Fibroblast of lung (primary cell): ENCODE data around the gene FAF2.

Experiments
- EZH2 ChIP-seq: IDR thresholded peaks from 2 replicates; pipeline ENCODE4 v1.5.1; 2012; ENCODE audit warnings: low read length, control low read depth, mild to moderate bottlenecking; ENCODE audit errors: missing control alignments
- TF ChIP-seq, protein P1 (sequence below), 2 donors: IDR thresholded peaks in 1 of 2; conservative IDR thresholded peaks in 1 of 2; 1 replicate in 1 of 2; 2 replicates in 1 of 2; pipeline ENCODE4 v1.5.1; 2011 to 2012; ENCODE audit warnings: low read length in 2 of 2, control low read depth in 1 of 2, inconsistent platforms in 1 of 2, low read depth in 1 of 2, mild to moderate bottlenecking in 1 of 2

DNA sequence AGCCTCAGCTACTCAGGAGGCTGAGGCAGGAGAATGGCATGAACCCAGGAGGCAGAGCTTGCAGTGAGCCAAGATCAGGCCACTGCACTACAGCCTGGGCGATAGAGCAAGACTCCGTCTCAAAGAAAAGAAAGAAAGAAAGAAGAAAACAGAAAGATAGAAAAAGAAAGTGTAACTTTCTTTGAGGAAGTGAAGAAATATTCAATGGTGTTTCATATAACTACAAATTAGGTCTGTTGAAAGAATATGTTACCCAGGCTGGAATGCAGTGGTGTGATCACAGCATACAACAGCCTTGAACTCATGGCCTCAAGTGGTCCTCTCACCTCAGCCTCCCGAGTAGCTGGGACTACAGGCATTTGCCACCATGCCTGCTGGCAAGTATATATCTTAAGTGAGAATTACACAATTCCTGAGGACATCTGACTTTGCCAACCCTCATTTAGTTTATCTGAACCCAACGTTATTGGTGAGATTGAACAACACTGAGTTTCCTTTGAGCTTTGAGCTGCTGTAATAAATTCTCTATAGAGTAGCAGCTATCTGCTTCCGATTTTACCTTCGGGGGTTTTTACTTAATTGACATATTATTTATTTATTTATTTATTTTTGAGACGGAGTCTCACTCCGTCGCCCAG lies 2.0 kb upstream of the FAF2 start:
- TF ChIP-seq EZH2 = no peak
- TF ChIP-seq, protein P1, sequence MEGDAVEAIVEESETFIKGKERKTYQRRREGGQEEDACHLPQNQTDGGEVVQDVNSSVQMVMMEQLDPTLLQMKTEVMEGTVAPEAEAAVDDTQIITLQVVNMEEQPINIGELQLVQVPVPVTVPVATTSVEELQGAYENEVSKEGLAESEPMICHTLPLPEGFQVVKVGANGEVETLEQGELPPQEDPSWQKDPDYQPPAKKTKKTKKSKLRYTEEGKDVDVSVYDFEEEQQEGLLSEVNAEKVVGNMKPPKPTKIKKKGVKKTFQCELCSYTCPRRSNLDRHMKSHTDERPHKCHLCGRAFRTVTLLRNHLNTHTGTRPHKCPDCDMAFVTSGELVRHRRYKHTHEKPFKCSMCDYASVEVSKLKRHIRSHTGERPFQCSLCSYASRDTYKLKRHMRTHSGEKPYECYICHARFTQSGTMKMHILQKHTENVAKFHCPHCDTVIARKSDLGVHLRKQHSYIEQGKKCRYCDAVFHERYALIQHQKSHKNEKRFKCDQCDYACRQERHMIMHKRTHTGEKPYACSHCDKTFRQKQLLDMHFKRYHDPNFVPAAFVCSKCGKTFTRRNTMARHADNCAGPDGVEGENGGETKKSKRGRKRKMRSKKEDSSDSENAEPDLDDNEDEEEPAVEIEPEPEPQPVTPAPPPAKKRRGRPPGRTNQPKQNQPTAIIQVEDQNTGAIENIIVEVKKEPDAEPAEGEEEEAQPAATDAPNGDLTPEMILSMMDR (conservative IDR thresholded peaks at IDR 0.05 in 1 of 2, IDR thresholded peaks at IDR 0.05 in 1 of 2; ENCODE audit: low read depth in 1 of 2, low read length in 2 of 2) = no peak
